ENCODE results near the gene OPN1SW. TPM values are rescaled to one million over a fixed set of nuclear protein-coding genes. Genes with fewer than 3 reads are reported as not detected.

OPN1SW gene
- total RNA-seq, 4 donors from 2014 or later: not detected

DNA sequence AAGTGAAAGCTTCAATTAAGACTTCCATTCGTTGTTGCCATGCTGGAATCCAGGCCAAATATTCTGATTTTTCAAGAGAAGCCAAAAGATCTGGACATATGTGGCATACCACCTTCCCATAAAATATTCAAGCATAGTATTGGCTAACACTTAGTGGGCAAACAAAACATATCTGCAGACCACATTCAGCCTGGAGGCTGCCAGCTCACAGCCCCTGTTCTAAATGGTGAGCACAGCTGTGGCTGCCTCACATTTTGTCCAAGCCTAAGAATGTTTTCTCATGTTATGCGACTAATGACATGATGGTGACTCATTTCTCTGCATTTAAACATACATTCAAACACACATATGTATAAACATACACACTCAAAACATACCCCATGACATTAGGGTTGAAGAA lies 47.0 kb downstream of the OPN1SW start:
- intact Hi-C loops (cut with DNase I; ENCODE audit: low total_unique reads): no loop called here
- H3K4me3 ChIP-seq (ENCODE audit: low read depth, poor library complexity, severe bottlenecking): no peak overlapping the region
- DNase-seq (ENCODE audit: low spot score in 2 of 2): no peak
- TF ChIP-seq POLR2A (IDR thresholded peaks at IDR 0.05): no peak
- TF ChIP-seq, protein P1, sequence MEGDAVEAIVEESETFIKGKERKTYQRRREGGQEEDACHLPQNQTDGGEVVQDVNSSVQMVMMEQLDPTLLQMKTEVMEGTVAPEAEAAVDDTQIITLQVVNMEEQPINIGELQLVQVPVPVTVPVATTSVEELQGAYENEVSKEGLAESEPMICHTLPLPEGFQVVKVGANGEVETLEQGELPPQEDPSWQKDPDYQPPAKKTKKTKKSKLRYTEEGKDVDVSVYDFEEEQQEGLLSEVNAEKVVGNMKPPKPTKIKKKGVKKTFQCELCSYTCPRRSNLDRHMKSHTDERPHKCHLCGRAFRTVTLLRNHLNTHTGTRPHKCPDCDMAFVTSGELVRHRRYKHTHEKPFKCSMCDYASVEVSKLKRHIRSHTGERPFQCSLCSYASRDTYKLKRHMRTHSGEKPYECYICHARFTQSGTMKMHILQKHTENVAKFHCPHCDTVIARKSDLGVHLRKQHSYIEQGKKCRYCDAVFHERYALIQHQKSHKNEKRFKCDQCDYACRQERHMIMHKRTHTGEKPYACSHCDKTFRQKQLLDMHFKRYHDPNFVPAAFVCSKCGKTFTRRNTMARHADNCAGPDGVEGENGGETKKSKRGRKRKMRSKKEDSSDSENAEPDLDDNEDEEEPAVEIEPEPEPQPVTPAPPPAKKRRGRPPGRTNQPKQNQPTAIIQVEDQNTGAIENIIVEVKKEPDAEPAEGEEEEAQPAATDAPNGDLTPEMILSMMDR (IDR thresholded peaks at IDR 0.05): no peak
- WGBS, 2 donors: 57 to 58% methylated on average over 2 of the region's 2 CpGs

DNA sequence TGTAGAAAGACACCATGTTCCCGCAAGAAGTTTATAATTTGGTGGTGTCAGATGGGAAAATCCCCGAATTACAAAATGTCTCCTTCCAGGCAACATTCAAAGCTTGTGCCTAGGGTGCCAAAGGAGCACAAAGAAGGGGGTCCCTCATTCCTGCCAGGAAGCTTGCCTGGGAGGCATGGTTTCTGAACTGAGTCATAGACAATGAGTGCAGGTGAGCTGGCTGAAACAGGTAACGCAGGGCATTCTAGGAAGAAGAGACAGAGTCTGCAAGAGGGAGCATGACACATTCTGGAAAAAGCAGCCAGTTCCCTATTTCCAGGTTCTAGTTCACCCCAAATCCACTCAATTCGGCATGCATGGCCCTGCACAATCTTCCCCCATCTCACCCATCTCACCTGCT lies 48.4 kb downstream of the OPN1SW start:
- intact Hi-C loops (cut with DNase I; ENCODE audit: low total_unique reads): no loop called here
- no peak overlapping the region for H3K4me3 ChIP-seq (ENCODE audit: low read depth, poor library complexity, severe bottlenecking)
- TF ChIP-seq POLR2A (IDR thresholded peaks at IDR 0.05): no peak
- TF ChIP-seq, protein P1 (IDR thresholded peaks at IDR 0.05): no peak
- DNase-seq (ENCODE audit: low spot score in 2 of 2): no peak
- 66 to 77% methylated on average over 4 of the region's 4 CpGs for WGBS, 2 donors

DNA sequence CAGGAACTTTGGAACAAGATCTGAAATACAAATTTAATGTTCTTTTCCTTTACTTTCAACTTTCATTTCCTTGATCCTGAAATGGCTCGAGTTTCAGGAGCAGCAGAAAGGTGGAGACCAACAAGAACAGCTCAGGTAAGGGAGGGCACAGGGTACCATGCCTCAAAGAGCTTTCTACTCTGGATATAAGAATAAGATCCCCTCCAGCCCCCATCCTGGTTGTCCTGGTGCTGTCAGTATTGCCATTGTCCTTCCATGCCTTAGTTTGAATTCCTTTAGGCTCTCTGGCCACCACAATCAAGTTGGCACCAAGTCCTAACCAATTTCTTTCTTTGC lies 48.9 kb downstream of the OPN1SW start:
- H3K4me3 ChIP-seq (ENCODE audit: low read depth, poor library complexity, severe bottlenecking): no peak overlapping the region
- no peak for DNase-seq (ENCODE audit: low spot score in 2 of 2)
- 6 to 26% methylated on average over 1 of the region's 1 CpG for WGBS, 2 donors
- intact Hi-C loops (cut with DNase I; ENCODE audit: low total_unique reads): no loop called here
- no peak for TF ChIP-seq POLR2A (IDR thresholded peaks at IDR 0.05)
- TF ChIP-seq, protein P1 (IDR thresholded peaks at IDR 0.05): no peak

DNA sequence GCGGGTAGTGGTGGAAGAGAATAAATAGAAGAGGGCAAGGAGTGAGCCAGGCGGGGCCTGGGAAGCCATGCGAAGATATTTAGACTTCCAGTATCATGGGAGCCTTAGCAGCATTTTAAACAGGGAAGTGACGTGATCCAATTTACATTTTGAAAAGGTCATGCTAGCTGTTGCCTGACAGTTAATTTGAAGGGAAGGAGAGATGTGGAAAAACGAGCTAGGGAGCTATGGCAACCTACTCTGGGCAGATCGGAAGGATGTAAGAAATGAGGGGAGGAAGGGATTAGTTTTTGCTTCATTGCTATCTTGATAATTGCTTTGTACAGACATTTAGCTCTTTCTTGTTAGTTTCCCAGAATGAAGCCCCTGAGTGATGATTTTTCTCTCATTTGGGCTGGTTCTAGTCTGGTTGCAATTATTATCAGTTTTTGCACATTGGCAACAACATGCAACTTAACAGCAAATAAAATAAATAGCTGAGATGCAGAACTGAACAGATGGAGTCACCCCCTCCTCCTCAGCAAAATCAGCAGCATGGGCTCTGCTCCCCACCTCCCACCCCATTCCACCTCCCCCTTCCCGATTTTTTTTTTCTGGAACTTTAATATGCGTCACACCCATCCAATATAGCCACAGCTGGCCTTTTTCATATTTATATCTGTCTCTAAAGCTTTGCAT lies 49.4 kb downstream of the OPN1SW start:
- intact Hi-C loops (cut with DNase I; ENCODE audit: low total_unique reads): no loop called here
- no peak overlapping the region for H3K4me3 ChIP-seq (ENCODE audit: low read depth, poor library complexity, severe bottlenecking)
- no peak for TF ChIP-seq POLR2A (IDR thresholded peaks at IDR 0.05)
- TF ChIP-seq, protein P1 (IDR thresholded peaks at IDR 0.05): no peak
- DNase-seq (ENCODE audit: low spot score in 2 of 2): no peak
- WGBS, 2 donors: 55 to 58% methylated on average over 8 of the region's 8 CpGs

DNA sequence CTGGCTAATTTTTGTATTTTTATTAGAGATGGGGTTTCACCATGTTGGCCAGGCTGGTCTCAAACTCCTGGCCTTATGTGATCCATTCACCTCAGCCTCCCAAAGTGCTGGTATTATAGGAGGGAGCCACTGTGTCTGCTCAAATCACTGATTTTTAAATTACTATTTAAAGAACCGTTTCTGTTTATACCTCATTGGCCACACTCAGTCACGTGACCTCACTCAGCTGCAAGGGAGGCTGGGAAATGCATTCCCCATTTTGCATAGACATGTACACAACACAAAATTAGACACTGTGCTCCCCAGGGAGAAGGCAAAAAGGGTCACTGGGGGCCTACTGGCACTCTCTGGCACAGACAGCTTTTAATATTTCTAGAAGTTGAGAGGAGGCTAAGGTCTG lies 50.1 kb downstream of the OPN1SW start:
- no peak overlapping the region for H3K4me3 ChIP-seq (ENCODE audit: low read depth, poor library complexity, severe bottlenecking)
- intact Hi-C loops (cut with DNase I; ENCODE audit: low total_unique reads): no loop called here
- no peak for DNase-seq (ENCODE audit: low spot score in 2 of 2)
- TF ChIP-seq, protein P1 (IDR thresholded peaks at IDR 0.05): no peak
- TF ChIP-seq POLR2A (IDR thresholded peaks at IDR 0.05): no peak
- 94 to 95% methylated on average over 2 of the region's 2 CpGs for WGBS, 2 donors

DNA sequence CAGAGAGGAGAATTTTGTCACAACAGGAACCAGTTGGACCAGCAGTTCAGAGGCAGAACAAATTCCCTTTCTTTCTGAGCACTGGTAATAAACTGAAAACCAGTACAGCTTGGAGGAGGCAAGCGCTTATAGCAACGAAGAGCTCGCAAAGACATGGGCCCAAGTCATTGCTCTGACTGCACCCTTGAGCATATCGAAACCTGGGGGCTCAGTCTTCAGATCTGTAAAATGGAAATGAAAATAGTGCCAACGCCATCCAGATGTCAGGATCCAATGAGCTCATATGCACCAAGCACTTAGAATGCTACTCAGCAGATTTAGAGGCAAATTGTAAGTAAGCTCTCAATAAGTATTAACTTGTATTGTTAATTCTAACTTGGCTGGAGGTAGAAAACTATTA lies 50.9 kb downstream of the OPN1SW start:
- 95 to 96% methylated on average over 5 of the region's 5 CpGs for WGBS, 2 donors
- no peak for TF ChIP-seq POLR2A (IDR thresholded peaks at IDR 0.05)
- TF ChIP-seq, protein P1 (IDR thresholded peaks at IDR 0.05): no peak
- intact Hi-C loops (cut with DNase I; ENCODE audit: low total_unique reads): no loop called here
- no peak overlapping the region for H3K4me3 ChIP-seq (ENCODE audit: low read depth, poor library complexity, severe bottlenecking)
- no peak for DNase-seq (ENCODE audit: low spot score in 2 of 2)
